ENCODE data around the gene ADAMTS19.

GRCh38 chr5:129718471-129719090, 258.5 kb downstream of the ADAMTS19 start:
- TF ChIP-seq GATA2 (IDR thresholded peaks at IDR 0.05; ENCODE audit: low read depth, low read length), result no peak
- no peak for TF ChIP-seq GATA3 (IDR thresholded peaks at IDR 0.05; ENCODE audit: low read depth, low read length)

Data from SH-SY5Y (cell line).